Progenitor cell of endocrine pancreas (in vitro differentiated cells): ENCODE results near the gene TENT5C. TPM values are rescaled to one million over a fixed set of nuclear protein-coding genes. Genes with fewer than 3 reads are reported as not detected.

Experiments
- DNase-seq: peaks from one replicate; pipeline ENCODE4 v3.0.0; 2021; ENCODE audit warnings: low spot score; ENCODE audit not compliant: unreplicated experiment
- H3K27ac Mint-ChIP-seq: 2 replicates; pipeline ENCODE4 v1.8.0; 2021; ENCODE audit warnings: mild to moderate bottlenecking, moderate library complexity, mixed read lengths
- H3K27me3 Mint-ChIP-seq: 2 replicates; pipeline ENCODE4 v1.8.0; 2021; ENCODE audit warnings: mixed read lengths
- H3K36me3 Mint-ChIP-seq: 2 replicates; pipeline ENCODE4 v1.8.0; 2022; ENCODE audit warnings: mixed read lengths; ENCODE audit not compliant: insufficient read depth
- H3K4me1 Mint-ChIP-seq: 2 replicates; pipeline ENCODE4 v1.8.0; 2021; ENCODE audit warnings: low read depth, mixed read lengths
- H3K4me3 Mint-ChIP-seq: 2 replicates; pipeline ENCODE4 v1.8.0; 2021; ENCODE audit warnings: low read depth, mild to moderate bottlenecking, moderate library complexity, mixed read lengths
- H3K9me3 Mint-ChIP-seq: 2 replicates; pipeline ENCODE4 v1.8.0; 2021; ENCODE audit warnings: low read depth, mixed read lengths
- total RNA-seq: library from RNA; stranded (reverse); gene quantifications from 2 replicates; pipeline ENCODE4 v1.2.1, GENCODE V29; 2021
- TF ChIP-seq, protein P1 (sequence below): fragments of 200-600 bp; sonication (generic); IDR thresholded peaks from one replicate; pipeline ENCODE4 v1.5.0; 2021; ENCODE audit warnings: antibody characterized with exemption, mild to moderate bottlenecking; ENCODE audit not compliant: unreplicated experiment

Gene TENT5C
- total RNA-seq, 1 donor from 2014 or later: 13.6 TPM

- no peak for DNase-seq
- Mint-ChIP-seq H3K4me3 (no peak overlapping the region), H3K27ac (peak overlapping the region; percentile 30), H3K9me3 (no peaks in the 10 kb centered on the region), H3K27me3 (no peaks in the 10 kb centered on the region), H3K4me1 (peaks cover 52% of the 10 kb centered on the region), H3K36me3 (peaks cover 4% of the 10 kb centered on the region)
- TF ChIP-seq, protein P1, sequence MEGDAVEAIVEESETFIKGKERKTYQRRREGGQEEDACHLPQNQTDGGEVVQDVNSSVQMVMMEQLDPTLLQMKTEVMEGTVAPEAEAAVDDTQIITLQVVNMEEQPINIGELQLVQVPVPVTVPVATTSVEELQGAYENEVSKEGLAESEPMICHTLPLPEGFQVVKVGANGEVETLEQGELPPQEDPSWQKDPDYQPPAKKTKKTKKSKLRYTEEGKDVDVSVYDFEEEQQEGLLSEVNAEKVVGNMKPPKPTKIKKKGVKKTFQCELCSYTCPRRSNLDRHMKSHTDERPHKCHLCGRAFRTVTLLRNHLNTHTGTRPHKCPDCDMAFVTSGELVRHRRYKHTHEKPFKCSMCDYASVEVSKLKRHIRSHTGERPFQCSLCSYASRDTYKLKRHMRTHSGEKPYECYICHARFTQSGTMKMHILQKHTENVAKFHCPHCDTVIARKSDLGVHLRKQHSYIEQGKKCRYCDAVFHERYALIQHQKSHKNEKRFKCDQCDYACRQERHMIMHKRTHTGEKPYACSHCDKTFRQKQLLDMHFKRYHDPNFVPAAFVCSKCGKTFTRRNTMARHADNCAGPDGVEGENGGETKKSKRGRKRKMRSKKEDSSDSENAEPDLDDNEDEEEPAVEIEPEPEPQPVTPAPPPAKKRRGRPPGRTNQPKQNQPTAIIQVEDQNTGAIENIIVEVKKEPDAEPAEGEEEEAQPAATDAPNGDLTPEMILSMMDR: no peak
These were observed 9.6 kb downstream of the TENT5C start for GRCh38 chr1:117615474-117615873.

DNA sequence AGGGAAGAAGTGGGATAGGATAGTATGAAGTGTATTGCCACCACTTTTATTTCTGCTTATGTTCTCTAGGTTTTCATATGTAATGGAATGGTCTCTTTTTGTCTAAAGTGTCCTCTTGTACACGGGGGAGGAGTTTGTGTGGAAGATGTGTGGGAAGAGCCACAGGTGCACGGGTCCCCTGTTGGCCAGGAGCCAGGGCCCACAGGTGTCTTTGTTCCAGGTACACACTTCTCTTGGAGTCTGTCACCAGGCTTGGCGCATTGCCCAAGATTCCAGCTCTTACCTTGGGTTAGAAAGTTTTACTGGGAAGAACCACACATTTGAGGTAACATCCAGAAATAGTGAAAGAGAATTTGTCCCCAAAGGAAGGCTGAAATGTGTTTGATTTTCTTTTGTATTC lies 10.5 kb downstream of the TENT5C start:
- peaks cover 52% of the 10 kb centered on the region for H3K4me1 Mint-ChIP-seq
- no peak overlapping the region for H3K4me3 Mint-ChIP-seq
- H3K9me3 Mint-ChIP-seq: no peaks in the 10 kb centered on the region
- DNase-seq: no peak
- peaks cover 5% of the 10 kb centered on the region for H3K36me3 Mint-ChIP-seq
- H3K27ac Mint-ChIP-seq: peak overlapping the region; percentile 47
- H3K27me3 Mint-ChIP-seq: no peaks in the 10 kb centered on the region
- TF ChIP-seq, protein P1: no peak

- Mint-ChIP-seq H3K4me3 (peak overlapping the region; percentile 8), H3K36me3 (peaks cover 6% of the 10 kb centered on the region), H3K27me3 (no peaks in the 10 kb centered on the region), H3K27ac (peak overlapping the region; percentile 81), H3K9me3 (no peaks in the 10 kb centered on the region), H3K4me1 (peaks cover 51% of the 10 kb centered on the region)
- no peak for DNase-seq
- TF ChIP-seq, protein P1: no peak
These were observed 11.1 kb downstream of the TENT5C start for GRCh38 chr1:117616967-117617366.

DNA sequence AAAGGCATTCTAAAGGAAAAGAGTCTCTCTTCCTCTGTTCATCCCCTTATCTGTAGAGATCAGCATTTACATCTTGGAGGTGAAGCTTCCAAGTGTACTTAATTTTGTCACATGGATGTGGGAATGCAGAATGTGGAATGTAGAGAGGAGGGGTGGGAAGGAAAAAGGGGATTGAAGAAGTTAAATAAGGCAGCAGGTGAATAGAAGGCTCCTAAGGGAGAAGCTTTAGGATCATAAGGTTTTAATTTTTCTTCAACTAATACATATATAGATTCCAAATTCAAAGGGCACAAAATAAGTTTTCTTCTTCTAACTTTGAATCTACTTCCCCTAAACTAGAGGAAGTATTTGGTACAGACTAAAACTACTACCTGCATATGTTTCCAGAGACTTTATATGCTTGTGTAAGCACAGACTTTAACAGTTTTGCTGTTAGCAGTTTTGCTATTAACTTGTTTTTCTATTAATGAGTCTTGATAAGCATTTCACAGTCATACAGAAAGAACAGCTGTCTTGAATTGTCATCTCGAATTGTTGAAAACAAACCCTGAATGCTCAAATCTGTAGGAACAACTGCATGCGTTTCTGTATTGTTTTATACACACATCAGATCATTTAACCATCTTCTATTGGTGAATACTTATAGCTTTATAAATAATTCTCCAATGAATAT lies 12.7 kb downstream of the TENT5C start:
- H3K27me3 Mint-ChIP-seq: no peaks in the 10 kb centered on the region

GRCh38 chr1:117620440-117620839 lies 14.6 kb downstream of the TENT5C start:
- H3K4me3 Mint-ChIP-seq: no peak overlapping the region

More for the DNA sequence above, 12.7 kb downstream of the TENT5C start:
- Mint-ChIP-seq H3K4me1 (peaks cover 39% of the 10 kb centered on the region), H3K4me3 (no peak overlapping the region), H3K27ac (no peak overlapping the region), H3K36me3 (peaks cover 18% of the 10 kb centered on the region), H3K9me3 (no peaks in the 10 kb centered on the region)
- no peak for DNase-seq
- TF ChIP-seq, protein P1: no peak

More at GRCh38 chr1:117620440-117620839, 14.6 kb downstream of the TENT5C start:
- Mint-ChIP-seq H3K4me1 (peaks cover 22% of the 10 kb centered on the region), H3K9me3 (no peaks in the 10 kb centered on the region), H3K27me3 (no peaks in the 10 kb centered on the region), H3K36me3 (peaks cover 36% of the 10 kb centered on the region), H3K27ac (no peak overlapping the region)
- no peak for DNase-seq
- TF ChIP-seq, protein P1: no peak
